Epithelial cell of prostate (primary cell): ENCODE data around the gene GNAZ.

ENCODE experiments used
- DNase-seq: peaks from one replicate; pipeline ENCODE4 v3.0.0-alpha.2; 2011; ENCODE audit warnings: low read depth, low spot score
- H3K27ac ChIP-seq: fragments of 450-650 bp; 2 replicates; pipeline ENCODE4 v1.5.1; 2017; ENCODE audit warnings: mild to moderate bottlenecking

GNAZ gene

DNA sequence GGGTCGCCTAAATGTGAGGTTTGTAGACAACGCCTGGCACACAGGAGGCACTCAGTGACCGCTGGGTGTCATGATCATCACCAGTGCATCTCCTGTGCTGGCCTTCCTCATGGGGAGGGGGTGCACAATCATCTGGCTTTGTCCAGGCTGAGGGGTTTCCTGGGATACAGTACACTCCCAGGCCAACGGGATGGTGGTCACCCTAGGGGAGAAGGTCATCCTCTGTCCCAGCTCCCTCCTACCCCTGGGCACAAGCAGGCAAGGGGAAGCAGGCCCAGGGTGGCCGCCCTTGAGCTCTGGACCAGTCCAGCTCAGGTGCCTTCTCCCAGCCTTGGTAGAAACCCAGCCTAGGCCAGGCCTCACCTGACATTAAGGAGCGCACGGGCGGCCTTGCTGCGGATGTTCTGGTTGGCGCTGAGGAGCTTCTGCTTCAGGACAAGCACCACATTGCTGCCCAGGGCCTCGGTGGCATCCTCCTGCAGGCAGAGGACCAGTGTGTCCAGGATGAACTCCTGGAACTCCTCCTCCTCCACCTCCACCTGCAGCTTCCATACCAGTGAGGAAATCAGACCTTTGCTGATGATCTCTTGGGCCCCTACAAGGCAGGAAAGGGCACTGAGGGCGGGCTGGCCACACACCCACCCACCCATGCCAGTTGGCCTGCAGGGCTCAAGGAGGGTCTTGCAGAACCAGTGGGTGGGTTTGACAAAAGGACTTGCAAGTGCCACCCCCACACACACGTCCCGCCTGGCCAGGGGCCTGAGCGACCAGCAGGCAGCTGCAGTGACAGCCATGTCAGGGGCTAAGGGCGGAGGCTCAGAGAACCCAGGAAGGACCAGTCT is 6.6 kb upstream of the GNAZ start:
- no peak overlapping the region for H3K27ac ChIP-seq
- no peak for DNase-seq

- no peak for DNase-seq
These were observed 5.8 kb upstream of the GNAZ start for GRCh38 chr22:23064381-23065068.

GRCh38 chr22:23065069-23065451 is 5.3 kb upstream of the GNAZ start:
- H3K27ac ChIP-seq, result no peak overlapping the region
- no peak for DNase-seq

More at GRCh38 chr22:23064381-23065068, 5.8 kb upstream of the GNAZ start:
- no peak overlapping the region for H3K27ac ChIP-seq

DNA sequence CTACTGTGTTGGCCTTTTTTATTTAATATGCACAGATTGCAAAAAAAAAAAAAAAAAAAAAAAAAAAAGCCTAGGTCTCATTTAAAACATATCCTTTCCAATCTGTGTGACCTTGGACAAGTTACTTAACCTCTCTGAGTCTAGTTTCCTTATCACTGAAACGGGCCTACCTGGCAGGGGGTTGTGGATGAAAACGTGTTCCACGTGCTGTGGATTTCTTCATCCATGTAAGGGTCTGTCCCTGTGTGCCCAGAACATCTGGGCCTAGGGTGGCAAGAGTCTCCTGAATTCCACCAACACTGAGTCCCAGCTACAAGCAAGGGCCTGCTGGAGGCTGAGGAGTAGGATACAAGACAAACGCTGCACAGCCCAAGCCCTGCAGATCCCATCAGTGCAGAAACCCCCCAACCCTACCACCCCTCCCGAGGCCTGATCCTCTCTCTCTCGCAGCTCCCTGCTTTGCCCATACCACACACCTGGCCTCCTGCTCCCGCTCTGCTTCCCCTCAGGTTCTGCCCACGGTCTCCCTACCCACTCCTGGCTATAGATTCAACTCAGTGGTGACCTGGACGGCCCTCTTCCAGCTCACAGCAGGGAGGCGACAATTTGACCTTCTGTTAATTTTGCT is 4.7 kb upstream of the GNAZ start:
- DNase-seq, result no peak
- no peak overlapping the region for H3K27ac ChIP-seq

DNA sequence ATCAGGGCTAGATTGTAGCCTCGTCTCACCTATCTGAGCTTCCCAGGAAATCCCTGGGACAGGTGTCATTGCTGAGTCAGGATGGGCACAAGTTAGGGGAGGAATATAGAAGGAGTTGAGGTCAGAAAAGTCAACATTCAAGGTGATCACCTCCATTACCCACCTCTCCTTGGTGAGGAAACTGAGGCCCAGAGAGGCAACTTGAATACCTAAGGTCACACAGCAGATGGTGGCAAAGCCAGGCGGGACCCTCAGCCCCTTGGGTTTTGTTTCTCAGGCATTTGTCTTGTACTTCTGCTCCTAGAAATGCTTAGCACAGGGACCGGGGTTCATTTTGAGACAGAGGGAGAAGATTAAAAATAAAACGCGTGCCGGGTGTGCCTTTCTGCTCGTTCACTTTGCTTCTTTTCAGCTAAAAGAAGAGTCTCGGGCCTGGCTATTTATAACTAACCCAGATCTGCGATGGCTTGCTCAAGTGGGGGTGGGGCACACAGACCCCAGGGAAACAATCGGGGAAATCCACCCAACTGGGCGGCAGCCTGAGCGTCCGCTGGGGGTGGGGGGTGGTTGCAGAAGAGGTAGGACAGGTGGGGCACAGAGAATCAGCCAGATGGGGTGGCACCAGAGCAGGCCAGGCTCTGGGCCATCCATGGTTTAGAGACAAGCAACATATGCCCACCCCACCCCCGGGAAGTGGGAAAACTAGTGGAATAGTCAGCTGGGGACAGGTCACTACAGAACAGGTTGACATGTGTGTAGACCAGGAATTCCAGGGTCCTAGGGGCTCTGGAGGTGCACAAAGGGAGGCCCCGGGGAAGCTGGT is 3.9 kb upstream of the GNAZ start:
- DNase-seq, result no peak

GRCh38 chr22:23067023-23067650 is 3.2 kb upstream of the GNAZ start:
- no peak for DNase-seq

More for the DNA sequence above, 3.9 kb upstream of the GNAZ start:
- no peak overlapping the region for H3K27ac ChIP-seq

DNA sequence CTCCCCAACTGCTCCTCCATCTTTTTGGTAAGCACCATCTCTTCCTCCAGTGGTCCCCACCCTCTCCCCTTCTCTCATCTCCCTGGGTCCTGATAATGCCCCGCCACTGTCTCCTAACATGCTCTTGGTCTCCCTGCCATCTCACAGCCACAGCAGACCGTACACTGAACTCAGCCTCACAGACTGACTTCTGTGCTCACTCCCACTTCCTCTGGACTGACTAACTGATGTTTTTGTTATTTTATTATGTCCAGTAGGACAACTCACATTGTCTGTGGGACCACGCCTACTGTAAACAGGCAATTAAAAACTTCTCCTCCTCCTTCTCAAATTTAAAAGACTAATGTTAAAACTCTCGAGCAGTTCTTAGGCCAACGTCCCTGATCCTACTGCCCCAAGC is 2.6 kb upstream of the GNAZ start:
- H3K27ac ChIP-seq, result no peak overlapping the region
- no peak for DNase-seq

More at GRCh38 chr22:23067023-23067650, 3.2 kb upstream of the GNAZ start:
- no peak overlapping the region for H3K27ac ChIP-seq

- H3K27ac ChIP-seq, result no peak overlapping the region
- DNase-seq, result no peak
These were observed 2.1 kb upstream of the GNAZ start for GRCh38 chr22:23068096-23068831.

DNA sequence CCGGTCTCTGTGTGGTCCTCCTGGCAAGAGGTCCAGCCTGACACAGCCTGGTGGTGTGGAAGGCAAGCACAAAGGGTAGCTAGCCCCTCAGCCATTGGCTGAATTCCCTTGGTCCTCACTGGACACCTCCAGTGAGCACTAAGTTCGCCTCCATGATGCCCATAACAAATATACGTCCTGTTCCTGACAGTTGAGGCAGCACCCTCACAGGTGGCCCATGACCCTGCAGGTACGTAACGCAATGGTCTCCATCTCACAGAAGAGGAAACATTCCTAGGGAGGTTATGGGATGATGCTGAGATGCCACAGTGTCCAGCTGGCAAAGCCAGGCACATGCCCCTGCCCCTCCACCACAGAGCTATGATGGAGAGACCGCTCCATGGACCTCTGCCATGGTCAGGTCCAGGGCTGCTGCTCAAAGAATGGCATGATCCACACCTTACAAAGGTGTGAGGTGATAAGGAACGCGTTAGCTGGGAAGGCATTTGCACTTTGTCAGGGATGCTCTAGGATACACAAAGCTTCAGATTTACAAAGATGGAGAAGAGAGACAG is 1.4 kb upstream of the GNAZ start:
- H3K27ac ChIP-seq, result no peak overlapping the region
- no peak for DNase-seq

- DNase-seq, result peak; percentile 39
- no peak overlapping the region for H3K27ac ChIP-seq
These were observed 589 bp upstream of the GNAZ start for GRCh38 chr22:23069502-23070357.

DNA sequence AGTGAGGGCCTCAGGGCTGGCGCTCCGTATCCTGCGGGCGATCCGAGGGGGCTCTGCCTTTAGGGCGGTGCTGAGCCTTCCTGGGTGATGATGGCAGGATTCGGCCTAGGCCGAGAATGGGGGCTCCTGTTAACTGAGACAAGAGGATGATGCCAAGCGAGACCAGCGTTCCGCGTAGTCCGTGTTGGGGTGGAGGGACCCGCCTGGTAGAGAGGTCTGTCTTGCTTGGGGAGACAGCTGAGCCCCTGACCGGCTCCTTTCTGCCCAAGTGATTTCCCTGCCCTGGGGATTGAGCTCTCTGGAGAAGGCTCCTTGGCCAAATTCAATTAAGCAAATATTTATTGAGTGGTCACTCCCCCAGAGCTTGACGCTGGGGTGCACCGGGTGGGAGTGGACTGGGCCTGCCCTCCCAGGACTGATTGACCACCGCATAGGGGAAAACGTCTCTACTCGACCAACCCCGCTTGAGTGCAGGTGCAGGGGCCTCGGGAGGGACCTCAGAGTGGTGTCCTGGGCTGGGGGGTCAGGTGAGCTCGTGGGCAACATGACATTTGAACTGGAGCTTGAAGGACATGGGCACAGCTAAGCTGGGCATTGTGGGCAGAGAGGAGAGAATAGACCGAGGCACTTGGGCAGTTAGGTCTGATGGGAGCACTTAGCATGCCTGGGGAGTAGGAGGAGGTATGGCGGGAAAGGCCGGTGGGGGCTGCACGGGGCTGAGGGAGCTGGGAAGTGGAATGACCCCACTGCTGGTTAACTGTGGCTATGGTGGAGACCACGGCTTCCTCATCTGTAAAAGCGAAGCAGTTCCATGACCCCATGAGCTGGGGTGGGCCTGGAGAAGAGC is 1.1 kb downstream of the GNAZ start:
- no peak for DNase-seq
- no peak overlapping the region for H3K27ac ChIP-seq

DNA sequence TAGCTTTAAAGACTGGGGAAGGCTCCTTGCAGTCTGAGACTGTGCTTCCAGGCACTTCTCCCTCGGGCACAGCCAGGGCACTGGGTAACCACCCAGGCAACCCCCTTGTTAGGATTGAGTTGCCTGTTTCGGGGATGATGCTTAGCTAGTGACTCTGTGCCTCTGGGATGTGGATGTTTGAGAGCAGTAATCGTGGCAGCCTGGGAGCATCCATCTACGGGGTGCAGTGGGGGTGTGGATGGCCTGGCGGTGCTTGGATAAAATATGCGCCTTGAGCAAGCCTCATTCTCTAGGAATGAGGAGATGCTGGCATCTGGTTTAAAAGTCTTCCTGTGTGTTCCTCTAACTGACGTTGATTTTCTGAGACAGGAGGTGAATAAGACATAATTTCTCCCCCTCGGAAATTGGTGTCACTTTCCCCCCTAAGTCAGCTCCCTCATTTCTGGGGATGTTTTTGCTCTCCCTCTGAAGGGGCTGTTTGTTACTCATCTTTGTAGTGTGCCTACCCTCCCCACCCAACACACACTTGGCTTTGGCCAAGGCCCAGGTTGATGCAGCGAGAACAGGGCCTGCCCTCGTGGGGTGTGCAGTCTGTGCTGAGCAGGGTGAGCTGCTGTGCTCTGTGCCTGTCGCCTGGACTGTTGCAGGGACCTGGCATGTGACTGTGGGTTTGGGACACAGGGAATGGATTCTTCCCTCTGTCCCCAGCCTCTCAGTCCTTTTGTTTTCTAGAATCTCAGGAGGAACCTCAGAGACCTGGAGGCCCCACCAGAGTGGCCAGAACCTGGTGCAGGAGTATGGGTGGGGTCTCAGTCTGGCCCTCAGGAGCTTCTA is 2.0 kb downstream of the GNAZ start:
- no peak overlapping the region for H3K27ac ChIP-seq
- DNase-seq, result no peak

- no peak overlapping the region for H3K27ac ChIP-seq
- no peak for DNase-seq
These were observed 2.7 kb downstream of the GNAZ start for GRCh38 chr22:23072911-23073491.

GRCh38 chr22:23073526-23074229 is 3.4 kb downstream of the GNAZ start:
- no peak for DNase-seq
- H3K27ac ChIP-seq, result no peak overlapping the region

DNA sequence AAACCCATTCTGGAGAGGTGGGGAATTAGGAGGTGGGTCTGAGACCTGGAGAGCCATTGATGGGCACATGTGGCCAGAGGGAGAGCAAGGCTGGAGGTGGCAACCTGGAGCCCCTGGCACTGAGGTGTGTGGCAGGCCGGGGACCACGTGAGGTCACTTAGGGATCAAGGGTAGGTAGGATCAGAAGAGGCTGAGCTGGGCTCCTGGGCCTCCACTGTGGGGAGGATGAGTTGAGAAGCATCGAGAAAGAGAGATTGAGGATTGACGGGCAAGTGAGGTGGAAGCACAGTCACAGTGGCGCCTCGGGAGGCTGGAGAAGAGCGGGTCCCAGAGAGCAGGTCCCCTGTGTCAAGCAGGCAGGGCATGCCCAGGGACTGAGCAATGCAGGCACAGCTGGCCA is 4.1 kb downstream of the GNAZ start:
- H3K27ac ChIP-seq, result no peak overlapping the region
- no peak for DNase-seq
